LNCAP (cell line): ENCODE data around the gene CELF4.

Source experiments
- TF ChIP-seq, protein P1 (sequence below): fragments of 450-650 bp; IDR thresholded peaks from 2 replicates; pipeline ENCODE4 v1.5.1; 2017; ENCODE audit warnings: mild to moderate bottlenecking

The CELF4 gene

DNA sequence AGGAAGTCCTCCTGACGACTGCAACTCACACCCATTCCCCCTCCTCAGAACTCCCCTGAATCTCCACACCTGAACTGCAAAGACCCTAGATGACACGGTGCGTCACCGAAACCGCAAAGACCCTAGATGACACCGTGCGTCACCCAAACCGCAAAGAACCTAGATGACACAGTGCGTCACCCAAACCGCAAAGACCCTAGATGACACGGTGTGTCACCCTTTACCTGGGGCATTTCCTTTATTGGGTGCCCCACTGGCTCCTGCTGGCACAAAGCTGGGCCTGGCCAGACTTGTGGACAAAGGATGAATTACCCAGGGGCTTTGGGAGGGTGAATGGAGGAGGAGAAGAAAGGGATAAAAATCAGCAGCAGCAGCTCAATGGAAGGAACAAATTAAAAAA lies 123.8 kb downstream of the CELF4 start:
- TF ChIP-seq, protein P1, sequence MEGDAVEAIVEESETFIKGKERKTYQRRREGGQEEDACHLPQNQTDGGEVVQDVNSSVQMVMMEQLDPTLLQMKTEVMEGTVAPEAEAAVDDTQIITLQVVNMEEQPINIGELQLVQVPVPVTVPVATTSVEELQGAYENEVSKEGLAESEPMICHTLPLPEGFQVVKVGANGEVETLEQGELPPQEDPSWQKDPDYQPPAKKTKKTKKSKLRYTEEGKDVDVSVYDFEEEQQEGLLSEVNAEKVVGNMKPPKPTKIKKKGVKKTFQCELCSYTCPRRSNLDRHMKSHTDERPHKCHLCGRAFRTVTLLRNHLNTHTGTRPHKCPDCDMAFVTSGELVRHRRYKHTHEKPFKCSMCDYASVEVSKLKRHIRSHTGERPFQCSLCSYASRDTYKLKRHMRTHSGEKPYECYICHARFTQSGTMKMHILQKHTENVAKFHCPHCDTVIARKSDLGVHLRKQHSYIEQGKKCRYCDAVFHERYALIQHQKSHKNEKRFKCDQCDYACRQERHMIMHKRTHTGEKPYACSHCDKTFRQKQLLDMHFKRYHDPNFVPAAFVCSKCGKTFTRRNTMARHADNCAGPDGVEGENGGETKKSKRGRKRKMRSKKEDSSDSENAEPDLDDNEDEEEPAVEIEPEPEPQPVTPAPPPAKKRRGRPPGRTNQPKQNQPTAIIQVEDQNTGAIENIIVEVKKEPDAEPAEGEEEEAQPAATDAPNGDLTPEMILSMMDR, result no peak

GRCh38 chr18:37440206-37440605 lies 125.4 kb downstream of the CELF4 start:
- TF ChIP-seq, protein P1, result no peak

DNA sequence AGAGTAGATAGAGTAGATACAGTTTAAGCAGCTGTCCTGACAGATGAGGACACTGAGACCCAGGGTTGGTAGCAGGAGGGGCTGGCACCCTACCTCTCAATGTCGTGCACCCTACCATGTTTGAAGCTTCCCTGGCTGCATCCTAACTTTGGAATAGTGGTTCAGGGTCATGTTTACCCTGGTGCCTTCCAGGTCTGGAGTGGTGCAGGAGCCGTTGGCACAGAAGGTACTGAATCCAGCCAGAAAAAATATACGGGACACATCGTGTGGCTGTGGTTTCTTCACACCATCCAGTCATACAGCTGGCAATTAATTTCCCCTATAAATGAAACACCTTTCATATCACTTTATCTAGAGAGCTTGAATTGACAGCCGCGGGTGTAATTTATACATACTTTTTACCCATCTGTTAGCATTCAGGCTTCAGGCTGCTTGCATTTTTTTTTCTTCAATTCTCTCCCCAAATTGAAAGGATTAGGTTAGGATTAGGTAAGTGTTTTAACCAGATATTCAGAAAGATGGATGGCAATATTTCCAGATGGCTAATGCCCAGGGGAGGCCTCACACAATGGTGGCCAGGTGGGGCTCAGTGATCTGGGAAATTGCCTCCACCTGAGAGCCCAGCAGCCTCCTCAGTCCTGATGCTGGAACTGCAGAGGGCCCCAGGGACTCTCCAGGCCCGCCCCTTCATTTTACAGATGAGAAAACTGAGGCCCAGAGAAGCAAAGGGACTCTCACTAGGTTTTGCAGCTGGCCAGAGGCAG lies 127.0 kb downstream of the CELF4 start:
- TF ChIP-seq, protein P1, result no peak

- TF ChIP-seq, protein P1, result no peak
Observed at GRCh38 chr18:37435996-37436395, 129.6 kb downstream of the CELF4 start.

GRCh38 chr18:37435150-37435867 lies 130.3 kb downstream of the CELF4 start:
- TF ChIP-seq, protein P1, result no peak

GRCh38 chr18:37434161-37434860 lies 131.3 kb downstream of the CELF4 start:
- TF ChIP-seq, protein P1, result no peak

DNA sequence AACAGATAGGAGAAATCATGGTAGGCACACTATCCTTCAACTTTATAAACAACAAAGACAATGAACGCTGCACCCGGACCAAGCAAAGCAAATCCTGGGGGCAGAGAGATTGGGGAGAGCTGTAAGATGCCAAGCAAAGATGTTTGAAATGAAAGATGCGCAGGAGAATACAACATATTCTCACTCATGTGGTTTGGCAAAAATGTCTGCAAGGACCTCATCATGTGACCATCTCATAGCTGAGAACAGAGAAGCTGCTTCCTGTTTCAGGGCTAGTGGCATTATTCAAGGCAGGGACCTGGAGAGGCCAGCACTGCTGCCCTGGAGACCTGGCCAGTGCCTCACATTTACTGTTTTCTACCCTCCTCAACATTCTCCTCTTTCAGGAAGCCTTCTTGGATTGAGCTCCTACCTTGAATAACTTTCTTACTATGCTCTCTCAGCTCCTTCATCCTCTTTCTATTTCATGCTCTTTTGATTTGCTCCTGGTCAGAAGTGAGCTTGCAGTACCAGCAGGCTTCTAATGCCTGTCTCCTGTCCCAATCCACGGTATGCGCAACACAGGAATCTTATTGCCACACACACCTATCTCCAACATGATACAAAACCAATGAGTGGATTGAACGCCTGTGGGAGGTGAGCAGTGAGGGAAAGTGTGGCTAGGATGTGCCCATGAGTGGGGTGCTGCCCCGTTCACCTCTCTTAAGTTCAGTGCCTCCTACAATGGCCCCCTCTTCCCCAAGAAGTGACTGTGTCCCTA lies 133.0 kb downstream of the CELF4 start:
- TF ChIP-seq, protein P1, result no peak
